GF-D8 (cell line): Measurements from ENCODE around the gene B3GNT4.
"Not testable (repeated sequence)": the region's sequence is repeated elsewhere in the genome, so short reads cannot be mapped to it uniquely, and the experiment has no call there.

Experiments
- DNase-seq: peaks from one replicate; lab custom pipeline; 2025; lab: John Stamatoyannopoulos, UW

The B3GNT4 gene

GRCh38 chr12:122189626-122190475 is 13.7 kb upstream of the B3GNT4 start:
- DNase-seq = no peak

- DNase-seq = no peak
These were observed 12.5 kb upstream of the B3GNT4 start for GRCh38 chr12:122190842-122191668.

- DNase-seq = no peak
These were observed 11.1 kb upstream of the B3GNT4 start for GRCh38 chr12:122192441-122192840.

GRCh38 chr12:122194804-122195203 is 8.7 kb upstream of the B3GNT4 start:
- DNase-seq = no peak

GRCh38 chr12:122195405-122195804 is 8.1 kb upstream of the B3GNT4 start:
- DNase-seq = no peak

GRCh38 chr12:122197612-122197966 is 5.9 kb upstream of the B3GNT4 start:
- no peak for DNase-seq

GRCh38 chr12:122199484-122200355 is 3.8 kb upstream of the B3GNT4 start:
- no peak for DNase-seq

GRCh38 chr12:122200541-122201175 is 2.9 kb upstream of the B3GNT4 start:
- DNase-seq = no peak

GRCh38 chr12:122201381-122201780 is 2.1 kb upstream of the B3GNT4 start:
- no peak for DNase-seq

- DNase-seq = no peak
These were observed 1.5 kb upstream of the B3GNT4 start for GRCh38 chr12:122202017-122202416.

GRCh38 chr12:122202811-122203210 is 698 bp upstream of the B3GNT4 start:
- DNase-seq = not testable (repeated sequence)

- DNase-seq = no peak
These were observed 901 bp downstream of the B3GNT4 start for GRCh38 chr12:122204167-122205052.

- no peak for DNase-seq
These were observed 1.8 kb downstream of the B3GNT4 start for GRCh38 chr12:122205053-122205925.

- no peak for DNase-seq
These were observed 2.8 kb downstream of the B3GNT4 start for GRCh38 chr12:122206111-122206881.

GRCh38 chr12:122206976-122207375 is 3.5 kb downstream of the B3GNT4 start:
- DNase-seq = no peak

- DNase-seq = no peak
These were observed 3.9 kb downstream of the B3GNT4 start for GRCh38 chr12:122207391-122207790.

- no peak for DNase-seq
These were observed 4.7 kb downstream of the B3GNT4 start for GRCh38 chr12:122208073-122208820.

GRCh38 chr12:122215771-122216170 is 12.3 kb downstream of the B3GNT4 start:
- DNase-seq = no peak
